ENCODE measurements around the gene SLC30A10.

Gene SLC30A10

GRCh38 chr1:219902951-219903350 lies 25.4 kb downstream of the SLC30A10 start:
- Histone ChIP-seq H3K36me3 (replicated peaks; ENCODE audit: insufficient read depth, low read length) (no peaks in the 10 kb centered on the region), H3K9ac (ENCODE audit: low read length) (no peak overlapping the region), H3K4me1 (ENCODE audit: low read length) (no peaks in the 10 kb centered on the region), H3K9me3 (replicated peaks; ENCODE audit: insufficient read depth, low read length) (no peaks in the 10 kb centered on the region), H4K20me1 (ENCODE audit: insufficient read depth, low read length) (no peaks in the 10 kb centered on the region), H3K27ac (ENCODE audit: low read length) (no peak overlapping the region), H3K27me3 (replicated peaks; ENCODE audit: insufficient read depth, low read length) (no peaks in the 10 kb centered on the region), H3F3A (ENCODE audit: insufficient read depth, low read length) (no peaks in the 10 kb centered on the region), H3K9me2 (replicated peaks; ENCODE audit: insufficient read depth, low read length) (no peaks in the 10 kb centered on the region), H3K79me2 (ENCODE audit: low read length) (no peaks in the 10 kb centered on the region), H3K4me2 (ENCODE audit: low read depth, low read length) (no peak overlapping the region), H3K4me3 (ENCODE audit: low read length) (no peak overlapping the region), H2AFZ (ENCODE audit: low read length) (no peak overlapping the region)
- TF ChIP-seq CTCF (IDR thresholded peaks at IDR 0.05; ENCODE audit: low read length) (no peak), EZH2phosphoT487 (IDR thresholded peaks at IDR 0.05; ENCODE audit: low read length) (no peak), EZH2 (optimal IDR thresholded peaks at IDR 0.05; ENCODE audit: low read depth, low read length) (no peak)
- DNase-seq: no peak

- TF ChIP-seq EZH2 (optimal IDR thresholded peaks at IDR 0.05; ENCODE audit: low read depth, low read length): no peak
- no peak for TF ChIP-seq EZH2phosphoT487 (IDR thresholded peaks at IDR 0.05; ENCODE audit: low read length)
- no peak for TF ChIP-seq CTCF (IDR thresholded peaks at IDR 0.05; ENCODE audit: low read length)
- no peak for DNase-seq
- H3K4me1 ChIP-seq (ENCODE audit: low read length): no peaks in the 10 kb centered on the region
- H2AFZ ChIP-seq (ENCODE audit: low read length): no peak overlapping the region
- H3F3A ChIP-seq (ENCODE audit: insufficient read depth, low read length): no peaks in the 10 kb centered on the region
- H3K36me3 ChIP-seq (replicated peaks; ENCODE audit: insufficient read depth, low read length): no peaks in the 10 kb centered on the region
- no peak overlapping the region for H3K9ac ChIP-seq (ENCODE audit: low read length)
- no peaks in the 10 kb centered on the region for H3K79me2 ChIP-seq (ENCODE audit: low read length)
- no peak overlapping the region for H3K4me3 ChIP-seq (ENCODE audit: low read length)
- no peaks in the 10 kb centered on the region for H3K9me2 ChIP-seq (replicated peaks; ENCODE audit: insufficient read depth, low read length)
- no peaks in the 10 kb centered on the region for H3K9me3 ChIP-seq (replicated peaks; ENCODE audit: insufficient read depth, low read length)
- no peak overlapping the region for H3K27ac ChIP-seq (ENCODE audit: low read length)
- H3K4me2 ChIP-seq (ENCODE audit: low read depth, low read length): no peak overlapping the region
- no peaks in the 10 kb centered on the region for H4K20me1 ChIP-seq (ENCODE audit: insufficient read depth, low read length)
- no peaks in the 10 kb centered on the region for H3K27me3 ChIP-seq (replicated peaks; ENCODE audit: insufficient read depth, low read length)
Measured at GRCh38 chr1:219900882-219901281, 27.5 kb downstream of the SLC30A10 start.

GRCh38 chr1:219900201-219900600 lies 28.2 kb downstream of the SLC30A10 start:
- no peaks in the 10 kb centered on the region for H3F3A ChIP-seq (ENCODE audit: insufficient read depth, low read length)
- H2AFZ ChIP-seq (ENCODE audit: low read length): no peak overlapping the region
- no peak overlapping the region for H3K4me3 ChIP-seq (ENCODE audit: low read length)
- no peaks in the 10 kb centered on the region for H3K4me1 ChIP-seq (ENCODE audit: low read length)
- no peaks in the 10 kb centered on the region for H3K9me3 ChIP-seq (replicated peaks; ENCODE audit: insufficient read depth, low read length)
- H3K9me2 ChIP-seq (replicated peaks; ENCODE audit: insufficient read depth, low read length): no peaks in the 10 kb centered on the region
- no peaks in the 10 kb centered on the region for H4K20me1 ChIP-seq (ENCODE audit: insufficient read depth, low read length)
- H3K79me2 ChIP-seq (ENCODE audit: low read length): no peaks in the 10 kb centered on the region
- TF ChIP-seq EZH2phosphoT487 (IDR thresholded peaks at IDR 0.05; ENCODE audit: low read length) (no peak), CTCF (IDR thresholded peaks at IDR 0.05; ENCODE audit: low read length) (no peak), EZH2 (optimal IDR thresholded peaks at IDR 0.05; ENCODE audit: low read depth, low read length) (no peak)
- H3K27ac ChIP-seq (ENCODE audit: low read length): no peak overlapping the region
- no peaks in the 10 kb centered on the region for H3K27me3 ChIP-seq (replicated peaks; ENCODE audit: insufficient read depth, low read length)
- H3K4me2 ChIP-seq (ENCODE audit: low read depth, low read length): no peak overlapping the region
- H3K36me3 ChIP-seq (replicated peaks; ENCODE audit: insufficient read depth, low read length): no peaks in the 10 kb centered on the region
- no peak for DNase-seq
- no peak overlapping the region for H3K9ac ChIP-seq (ENCODE audit: low read length)

All from MM.1S (cell line).